HepG2 (cell line): Measurements from ENCODE around the gene PPP2R5C. TPM values are rescaled to one million over a fixed set of nuclear protein-coding genes. Genes with fewer than 3 reads are reported as not detected.

Experiments used
- ATAC-seq: fragments of 200-7000 bp; cut with Tn5 transposase; 3 replicates; pipeline ENCODE4 v1.9.1; 2020; ENCODE audit warnings: mild to moderate bottlenecking, moderate library complexity
- BruUV-seq: library from RNA; stranded (reverse); fragments of 400-500 nt; replicated peaks from 2 replicates; lab custom pipeline; 2021; lab: Mats Ljungman, UMichigan
- CTCF ChIA-PET: fragments of 300-600 bp; formaldehyde crosslinking; extraction: SDS; loops from one replicate; lab custom pipeline; 2021; ENCODE audit warnings: low total read pairs, inconsistent platforms, low intra/inter-chr PET ratio; lab: Yijun Ruan, JAX
- POLR2A ChIA-PET: fragments of 350-600 bp; sonication (Branson Sonifier 250); formaldehyde crosslinking; loops from one replicate; lab custom pipeline; 2020; ENCODE audit warnings: antibody characterized with exemption, inconsistent platforms; lab: Yijun Ruan, JAX
- DNase-seq: peaks from one replicate; pipeline ENCODE4 v3.0.0-alpha.2; 2015; ENCODE audit warnings: low spot score
- FAIRE-seq: peaks from 3 replicates; lab custom pipeline; 2011; peaks lifted over from hg19 to GRCh38; lab: Jason Lieb, UNC
- H2AFZ ChIP-seq: one replicate; pipeline ENCODE4 v1.6.1; 2011; ENCODE audit warnings: low read length, inconsistent platforms
- H3K27ac ChIP-seq: fragments of 300-600 bp; 3 replicates; pipeline ENCODE4 v1.8.0; 2011; ENCODE audit warnings: mixed run types, mild to moderate bottlenecking, mixed read lengths, low read length, inconsistent platforms; ENCODE audit not compliant: insufficient read depth; ENCODE audit errors: extremely low read length
- H3K27me3 ChIP-seq, 2 experiments: fragments of 200-600 bp in 1 of 2; 2 replicates in 1 of 2; 3 replicates in 1 of 2; pipeline versions ENCODE4 v1.6.0 to v1.8.0; 2011; ENCODE audit warnings: low read length in 2 of 2, mild to moderate bottlenecking in 2 of 2, moderate library complexity in 2 of 2, inconsistent platforms in 1 of 2; ENCODE audit not compliant: insufficient read depth in 2 of 2, control insufficient read depth in 1 of 2
- H3K36me3 ChIP-seq, 2 experiments: fragments of 200-600 bp in 1 of 2; replicated peaks in 1 of 2; 2 replicates in 1 of 2; 3 replicates in 1 of 2; pipeline versions ENCODE4 v1.5.1 to v1.8.0; 2011; ENCODE audit warnings: low read length in 2 of 2, inconsistent platforms in 1 of 2; ENCODE audit not compliant: insufficient read depth in 2 of 2, control insufficient read depth in 1 of 2
- H3K4me1 ChIP-seq: 2 replicates; pipeline ENCODE4 v1.5.1; 2012; ENCODE audit warnings: low read length, inconsistent platforms; ENCODE audit not compliant: insufficient read depth
- H3K4me2 ChIP-seq: 2 replicates; pipeline ENCODE4 v1.6.0; 2011; ENCODE audit warnings: low read depth, low read length, inconsistent platforms
- H3K4me3 ChIP-seq, 3 experiments: fragments of 200-600 bp in 1 of 3; sonication (generic), shearing (Covaris generic) in 1 of 3; replicated peaks in 1 of 3; 2 replicates each; pipeline ENCODE4 v1.5.1; 2011 to 2016; ENCODE audit warnings: low read length in 3 of 3, inconsistent platforms in 2 of 3, low read depth in 2 of 3, mild to moderate bottlenecking in 2 of 3, control low read depth in 1 of 3, mixed read lengths in 1 of 3; ENCODE audit not compliant: insufficient read depth in 1 of 3
- H3K79me2 ChIP-seq: one replicate; pipeline ENCODE4 v1.6.1; 2011; ENCODE audit warnings: low read length, inconsistent platforms; ENCODE audit not compliant: insufficient read depth
- H3K9ac ChIP-seq: 2 replicates; pipeline ENCODE4 v1.6.0; 2011; ENCODE audit warnings: mild to moderate bottlenecking, low read depth, low read length, inconsistent platforms; ENCODE audit not compliant: insufficient read depth
- H3K9me3 ChIP-seq: 2 replicates; pipeline ENCODE4 v1.5.1; 2012; ENCODE audit warnings: mild to moderate bottlenecking, low read length
- H4K20me1 ChIP-seq: 2 replicates; pipeline ENCODE4 v1.6.0; 2011; ENCODE audit warnings: inconsistent platforms, mild to moderate bottlenecking, low read length, moderate library complexity; ENCODE audit not compliant: insufficient read depth
- GATA4 ChIP-seq: sonication (generic); IDR thresholded peaks from 2 replicates; pipeline ENCODE4 v1.6.1; 2016; ENCODE audit warnings: antibody characterized with exemption, low read depth, borderline replicate concordance
- HIVEP1 ChIP-seq: sonication (generic); formaldehyde crosslinking; IDR thresholded peaks from 2 replicates; pipeline ENCODE4 v1.4.0; 2020; ENCODE audit warnings: mild to moderate bottlenecking, missing genetic modification reagents
- SCMH1 ChIP-seq: sonication (generic); formaldehyde crosslinking; IDR thresholded peaks from 2 replicates; pipeline ENCODE4 v1.9.0; 2021; ENCODE audit warnings: missing genetic modification reagents, mild to moderate bottlenecking, borderline replicate concordance
- ZBTB14 ChIP-seq: sonication (generic); formaldehyde crosslinking; IDR thresholded peaks from 2 replicates; pipeline ENCODE4 v1.4.0; 2020; ENCODE audit warnings: missing genetic modification reagents
- ZBTB21 ChIP-seq: sonication (generic); formaldehyde crosslinking; IDR thresholded peaks from 2 replicates; pipeline ENCODE4 v1.4.0; 2020; ENCODE audit warnings: missing genetic modification reagents
- ZNF292 ChIP-seq: sonication (generic); formaldehyde crosslinking; IDR thresholded peaks from 2 replicates; pipeline ENCODE4 v1.8.1; 2022; ENCODE audit warnings: mild to moderate bottlenecking, low read depth, missing genetic modification reagents, borderline replicate concordance
- ZNF382 ChIP-seq: sonication (generic); formaldehyde crosslinking; IDR thresholded peaks from 2 replicates; pipeline ENCODE4 v1.5.0; 2020; ENCODE audit warnings: missing genetic modification reagents, mild to moderate bottlenecking, borderline replicate concordance
- ZNF503 ChIP-seq: sonication (generic); formaldehyde crosslinking; IDR thresholded peaks from 2 replicates; pipeline ENCODE4 v1.4.0; 2020; ENCODE audit warnings: missing genetic modification reagents
- whole genome bisulfite sequencing: methylation state at CpG from one replicate; pipeline ENCODE4 v1.1.6; 2017; ENCODE audit warnings: low lambda C conversion rate; 5-methylcytosine and 5-hydroxymethylcytosine counted together
- in situ Hi-C: cut with HindIII; loops from 2 replicates; pipeline ENCODE4 v1.10.0; 2017; ENCODE audit warnings: low pct_unique_long_range_greater_than_20kb; ENCODE audit not compliant: extremely low pct_ligation_motif_present
- intact Hi-C: fragments of 100-400 bp; cut with micrococcal nuclease; formaldehyde crosslinking; loops from one replicate; pipeline ENCODE4 v1.10.0; 2022; ENCODE audit not compliant: unreplicated experiment
- polyA plus RNA-seq, 8 experiments: library from polyadenylated mRNA; depleted of rRNA in 3 of 8; stranded (reverse) in 7 of 8; unstranded in 1 of 8; fragments of >200 nt; fragmentation: Illumina TruSeq in 4 of 8; extraction: Trizol in 4 of 8; gene quantifications; 2 replicates each; pipeline versions ENCODE4 v1.2.1 to v1.2.3, GENCODE V29; 2011 to 2016; ENCODE audit warnings: low read depth in 4 of 8, missing spikeins in 1 of 8, mixed read lengths in 1 of 8; ENCODE audit not compliant: insufficient read depth in 1 of 8
- total RNA-seq, 5 experiments: library from RNA; depleted of rRNA; stranded (reverse); fragments of >200 nt; fragmentation: Illumina TruSeq; extraction: Trizol; gene quantifications; 2 replicates each; pipeline ENCODE4 v1.2.3, GENCODE V29; 2016; ENCODE audit warnings: low read depth in 1 of 5
- TF ChIP-seq, protein P1 (sequence below): sonication (generic); formaldehyde crosslinking; IDR thresholded peaks from 2 replicates; pipeline ENCODE4 v1.4.0; 2020; ENCODE audit warnings: mild to moderate bottlenecking, missing genetic modification reagents, borderline replicate concordance

Gene PPP2R5C
- total and polyA plus RNA-seq, 2 of the 13 experiments (the other 11 are each of a cell fraction or from before 2014, with no cell fraction given): 74.3 to 78.5 TPM

- TF ChIP-seq, protein P1, sequence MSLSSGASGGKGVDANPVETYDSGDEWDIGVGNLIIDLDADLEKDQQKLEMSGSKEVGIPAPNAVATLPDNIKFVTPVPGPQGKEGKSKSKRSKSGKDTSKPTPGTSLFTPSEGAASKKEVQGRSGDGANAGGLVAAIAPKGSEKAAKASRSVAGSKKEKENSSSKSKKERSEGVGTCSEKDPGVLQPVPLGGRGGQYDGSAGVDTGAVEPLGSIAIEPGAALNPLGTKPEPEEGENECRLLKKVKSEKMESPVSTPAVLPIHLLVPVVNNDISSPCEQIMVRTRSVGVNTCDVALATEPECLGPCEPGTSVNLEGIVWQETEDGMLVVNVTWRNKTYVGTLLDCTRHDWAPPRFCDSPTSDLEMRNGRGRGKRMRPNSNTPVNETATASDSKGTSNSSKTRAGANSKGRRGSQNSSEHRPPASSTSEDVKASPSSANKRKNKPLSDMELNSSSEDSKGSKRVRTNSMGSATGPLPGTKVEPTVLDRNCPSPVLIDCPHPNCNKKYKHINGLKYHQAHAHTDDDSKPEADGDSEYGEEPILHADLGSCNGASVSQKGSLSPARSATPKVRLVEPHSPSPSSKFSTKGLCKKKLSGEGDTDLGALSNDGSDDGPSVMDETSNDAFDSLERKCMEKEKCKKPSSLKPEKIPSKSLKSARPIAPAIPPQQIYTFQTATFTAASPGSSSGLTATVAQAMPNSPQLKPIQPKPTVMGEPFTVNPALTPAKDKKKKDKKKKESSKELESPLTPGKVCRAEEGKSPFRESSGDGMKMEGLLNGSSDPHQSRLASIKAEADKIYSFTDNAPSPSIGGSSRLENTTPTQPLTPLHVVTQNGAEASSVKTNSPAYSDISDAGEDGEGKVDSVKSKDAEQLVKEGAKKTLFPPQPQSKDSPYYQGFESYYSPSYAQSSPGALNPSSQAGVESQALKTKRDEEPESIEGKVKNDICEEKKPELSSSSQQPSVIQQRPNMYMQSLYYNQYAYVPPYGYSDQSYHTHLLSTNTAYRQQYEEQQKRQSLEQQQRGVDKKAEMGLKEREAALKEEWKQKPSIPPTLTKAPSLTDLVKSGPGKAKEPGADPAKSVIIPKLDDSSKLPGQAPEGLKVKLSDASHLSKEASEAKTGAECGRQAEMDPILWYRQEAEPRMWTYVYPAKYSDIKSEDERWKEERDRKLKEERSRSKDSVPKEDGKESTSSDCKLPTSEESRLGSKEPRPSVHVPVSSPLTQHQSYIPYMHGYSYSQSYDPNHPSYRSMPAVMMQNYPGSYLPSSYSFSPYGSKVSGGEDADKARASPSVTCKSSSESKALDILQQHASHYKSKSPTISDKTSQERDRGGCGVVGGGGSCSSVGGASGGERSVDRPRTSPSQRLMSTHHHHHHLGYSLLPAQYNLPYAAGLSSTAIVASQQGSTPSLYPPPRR: no peak
- no peak for TF ChIP-seq ZBTB21
- TF ChIP-seq ZBTB14 (CRISPR knock-in tag): no peak
- TF ChIP-seq SCMH1 (CRISPR knock-in tag): no peak
- no peak for TF ChIP-seq HIVEP1 (CRISPR knock-in tag)
- no peak for TF ChIP-seq GATA4
- no peak for TF ChIP-seq ZNF292 (CRISPR knock-in tag)
- no peak for TF ChIP-seq ZNF503 (CRISPR knock-in tag)
- no peak for TF ChIP-seq ZNF382 (CRISPR knock-in tag)
- H3K9me3 ChIP-seq: no peaks in the 10 kb centered on the region
- no TSS peak for BruUV-seq
- H3K4me1 ChIP-seq: no peaks in the 10 kb centered on the region
- no peaks in the 10 kb centered on the region for H3K27me3 ChIP-seq
- 92% methylated on average over 11 of the region's 11 CpGs for WGBS
- intact Hi-C loops (no loop called here), in situ Hi-C loops (no loop called here)
- peaks cover 19 to 69% of the 10 kb centered on the region in 2 experiments; a peak in 4 of 5 replicates for H3K36me3 ChIP-seq
- no peak overlapping the region for H3K4me3 ChIP-seq
- no peak overlapping the region for H3K27ac ChIP-seq
- no peaks in the 10 kb centered on the region for H3K79me2 ChIP-seq
- no peak overlapping the region for H2AFZ ChIP-seq
- ATAC-seq (no peak), FAIRE-seq (no peak), DNase-seq (no peak)
- no peaks in the 10 kb centered on the region for H4K20me1 ChIP-seq
- ChIA-PET CTCF (no interaction called here), POLR2A (no interaction called here)
- H3K4me2 ChIP-seq: no peak overlapping the region
- H3K9ac ChIP-seq: no peak overlapping the region
Measured at GRCh38 chr14:101899263-101899662, 137.8 kb downstream of the PPP2R5C start.
